ENCODE results near the gene ULBP1.
"Not testable (repeated sequence)": the region's sequence is repeated elsewhere in the genome, so short reads cannot be mapped to it uniquely, and the experiment has no call there.

Gene ULBP1

DNA sequence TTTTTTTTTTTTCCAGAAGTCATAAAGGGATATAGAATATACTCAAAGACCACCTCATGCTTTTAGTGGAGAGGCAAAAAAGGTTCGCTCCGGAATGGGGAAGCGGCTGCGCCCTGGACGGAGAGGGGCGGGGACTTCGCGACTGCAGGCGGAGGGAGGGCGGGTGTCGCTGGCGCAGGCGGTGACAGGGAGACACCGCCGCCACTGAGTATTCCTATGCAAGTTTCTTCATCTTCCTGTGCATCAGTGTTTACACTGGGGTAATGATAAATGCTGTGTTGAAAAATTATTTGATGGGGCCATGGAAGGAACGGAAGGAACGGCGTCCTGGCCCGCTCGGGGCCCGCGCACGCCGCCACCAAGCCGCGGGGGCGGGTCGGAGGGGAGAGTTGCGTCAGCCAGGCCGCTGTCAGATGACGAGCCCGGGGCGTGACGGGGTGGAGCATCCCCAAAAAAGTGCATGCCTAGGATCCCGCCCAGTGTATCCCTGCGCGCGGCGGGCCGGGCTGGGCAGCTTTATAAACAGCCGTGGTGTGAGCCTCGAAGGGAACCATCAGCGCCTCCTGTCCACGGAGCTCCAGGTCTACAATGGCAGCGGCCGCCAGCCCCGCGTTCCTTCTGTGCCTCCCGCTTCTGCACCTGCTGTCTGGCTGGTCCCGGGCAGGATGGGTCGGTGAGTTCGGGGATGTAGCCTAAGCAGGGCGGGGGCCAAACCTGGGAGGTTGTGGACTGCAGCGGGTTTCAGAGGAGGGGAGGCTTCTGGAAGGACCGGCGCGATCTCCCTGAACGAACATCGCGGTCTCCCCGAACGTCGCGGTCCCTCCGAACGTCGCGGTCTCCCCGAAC is at the start of gene ULBP1:
Gene ULBP1 (plus strand): TSS at position 482 of the 846 bp plus-strand sequence. CDS start 107 bp downstream, at position 589.
- no peak for FAIRE-seq
- DNase-seq (ENCODE audit: insufficient read length, low spot score) = no peak

- no peak for FAIRE-seq
- no peak for DNase-seq (ENCODE audit: insufficient read length, low spot score)
Measured at GRCh38 chr6:149915970-149916865, 47.5 kb upstream of the ULBP1 start.

DNA sequence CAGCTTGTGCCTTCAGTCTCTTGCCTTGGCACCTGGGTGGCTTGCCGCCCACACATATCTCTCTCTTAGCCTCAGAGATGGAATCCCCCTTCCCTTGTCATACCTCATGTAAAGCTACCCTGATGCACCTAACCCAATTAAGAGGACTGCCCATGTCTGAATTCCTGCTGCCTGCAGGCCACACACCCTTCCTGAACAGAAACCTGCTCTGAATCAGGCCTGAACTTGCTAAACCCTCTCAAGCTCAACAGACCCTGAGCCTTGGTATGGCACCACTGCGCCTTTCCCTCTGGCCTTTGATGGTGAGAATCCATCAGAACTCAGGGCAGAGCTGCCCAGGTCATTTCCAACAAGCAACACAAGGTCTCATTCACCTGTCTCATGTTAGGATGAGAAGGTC is 46.1 kb upstream of the ULBP1 start:
- DNase-seq (ENCODE audit: insufficient read length, low spot score) (no peak), FAIRE-seq (no peak)

DNA sequence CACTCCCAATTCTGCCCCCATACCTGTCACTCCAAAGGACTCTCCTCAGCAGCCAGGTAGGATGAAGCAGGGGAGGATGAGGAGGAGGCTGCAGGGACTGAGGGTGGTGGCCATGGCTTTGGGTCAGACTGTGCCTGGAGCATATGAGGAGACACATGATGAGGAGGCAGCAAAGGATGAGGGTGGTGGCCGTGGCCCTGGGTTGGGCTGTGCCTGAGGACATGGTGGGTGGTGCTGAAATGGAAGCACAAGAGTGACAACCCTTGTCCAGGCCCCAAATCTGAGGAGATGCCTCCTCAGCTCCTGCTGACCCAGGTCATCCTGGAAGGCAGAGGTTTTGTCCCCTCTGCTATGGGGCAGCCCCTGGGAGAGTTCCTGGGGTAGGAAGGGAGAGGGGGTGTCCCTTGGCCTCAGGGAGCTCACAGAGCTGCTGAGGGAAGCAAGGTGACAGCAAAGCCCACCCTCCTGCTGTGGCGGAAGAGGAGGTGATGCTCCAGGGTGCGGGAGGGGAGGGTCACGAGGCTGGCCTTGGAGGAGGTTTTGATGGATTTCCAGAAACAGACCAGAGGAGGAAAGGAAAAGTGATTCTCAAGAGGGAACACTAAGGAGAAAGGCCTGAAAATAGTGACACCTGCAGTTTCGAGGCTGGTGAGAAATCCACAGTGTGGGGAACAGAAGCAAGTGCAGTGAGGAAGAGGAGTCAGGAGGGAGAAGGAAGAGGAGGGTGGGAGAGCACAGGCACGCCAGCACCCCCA is 45.4 kb upstream of the ULBP1 start:
- FAIRE-seq = no peak
- no peak for DNase-seq (ENCODE audit: insufficient read length, low spot score)

GRCh38 chr6:149919126-149919833 is 44.5 kb upstream of the ULBP1 start:
- FAIRE-seq; DNase-seq (ENCODE audit: insufficient read length, low spot score): not testable (repeated sequence)

GRCh38 chr6:149919834-149920225 is 43.9 kb upstream of the ULBP1 start:
- FAIRE-seq = no peak
- no peak for DNase-seq (ENCODE audit: insufficient read length, low spot score)

GRCh38 chr6:149921361-149921760 is 42.4 kb upstream of the ULBP1 start:
- DNase-seq (ENCODE audit: insufficient read length, low spot score) (no peak), FAIRE-seq (no peak)

DNA sequence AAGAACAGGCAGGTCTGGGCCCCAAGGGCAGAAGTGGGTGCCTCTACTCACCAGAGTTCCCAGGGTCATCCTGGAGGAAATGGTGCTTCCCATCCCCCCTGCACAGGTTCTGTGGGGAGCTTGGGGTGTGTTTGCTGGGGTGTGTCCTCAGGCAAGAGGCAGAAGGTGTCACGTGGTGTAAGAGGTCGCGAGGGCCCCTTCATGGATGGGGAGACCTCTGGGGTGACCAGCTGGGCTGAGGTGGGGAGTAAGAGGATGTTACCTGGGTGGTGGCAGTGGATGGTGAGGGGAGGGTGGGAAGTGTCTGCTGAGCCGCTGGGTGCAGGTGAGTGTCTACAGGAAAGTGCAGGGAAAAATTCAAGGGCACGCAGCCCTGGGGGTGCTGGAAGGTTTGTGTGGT is 41.7 kb upstream of the ULBP1 start:
- not testable (repeated sequence) for DNase-seq (ENCODE audit: insufficient read length, low spot score); FAIRE-seq

DNA sequence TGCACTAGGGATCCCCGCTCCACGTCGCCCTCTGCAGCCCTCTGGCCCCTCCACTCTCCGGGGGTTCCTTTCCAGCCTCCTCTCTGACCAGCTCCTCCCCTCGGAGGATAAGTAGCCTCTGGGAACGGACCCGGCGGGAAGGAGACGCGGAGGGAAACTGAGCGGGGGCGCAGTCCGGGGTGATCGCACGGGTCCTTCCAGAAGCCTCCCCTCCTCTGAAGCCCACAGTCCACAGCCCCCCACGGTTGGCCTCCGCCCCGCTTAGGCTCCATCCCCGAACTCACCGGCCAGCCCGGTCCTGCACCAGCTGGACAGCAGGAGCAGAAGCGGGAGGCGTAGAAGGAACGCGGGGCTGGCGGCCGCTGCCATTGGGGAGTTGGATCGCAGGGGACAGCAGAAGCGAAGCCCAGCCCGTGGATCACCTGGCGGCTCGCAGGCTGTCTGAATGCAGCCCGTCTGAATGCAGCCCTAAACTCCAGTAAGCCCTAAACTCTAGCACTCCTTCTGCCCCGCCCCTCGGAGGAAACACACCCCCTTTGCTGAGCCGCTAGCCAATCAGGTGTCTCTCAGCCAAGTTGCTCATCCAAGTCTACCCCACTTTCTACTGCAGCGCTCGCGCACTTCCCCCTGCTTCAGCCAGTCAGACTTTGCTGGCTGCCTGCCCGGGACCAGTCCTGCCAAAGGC is 41.0 kb upstream of the ULBP1 start, which contains the start of gene RAET1G:
Gene RAET1G (minus strand): TSS at position 480 of the 685 bp plus-strand sequence. CDS start 111 bp downstream, at position 369.
- no peak for DNase-seq (ENCODE audit: insufficient read length, low spot score)
- FAIRE-seq = no peak

DNA sequence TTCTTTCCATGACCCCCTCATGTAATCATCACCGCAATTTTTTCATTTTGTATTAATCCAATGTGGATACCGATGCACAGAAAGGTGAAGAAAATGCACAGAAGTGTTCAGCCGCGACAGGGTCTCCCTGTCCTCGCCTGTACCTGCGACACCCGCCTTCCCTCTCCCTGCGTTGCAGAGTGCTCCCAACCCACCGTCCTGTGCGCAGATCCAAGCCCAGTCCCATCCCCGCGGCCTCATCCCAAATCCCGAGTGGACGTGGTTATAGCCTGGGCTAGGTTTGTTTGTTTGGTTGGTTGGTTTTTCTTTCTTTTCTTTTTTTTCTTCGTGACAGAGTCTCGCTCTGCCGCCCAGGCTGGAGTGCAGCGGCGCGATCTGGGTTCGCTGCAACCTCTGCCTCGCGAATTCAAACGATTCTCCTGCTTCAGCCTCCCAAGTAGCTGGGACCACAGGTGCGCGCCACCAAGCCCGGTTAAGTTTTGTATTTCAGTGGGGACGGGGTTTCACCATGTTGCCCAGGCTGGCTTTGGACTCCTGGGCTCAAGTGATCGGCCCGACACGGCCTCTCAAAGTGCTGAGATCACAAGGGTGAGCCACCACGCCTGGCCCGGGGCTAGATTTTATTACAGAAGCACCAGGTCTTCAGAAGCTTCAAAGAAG is 40.3 kb upstream of the ULBP1 start:
- DNase-seq (ENCODE audit: insufficient read length, low spot score) = no peak
- FAIRE-seq = no peak

DNA sequence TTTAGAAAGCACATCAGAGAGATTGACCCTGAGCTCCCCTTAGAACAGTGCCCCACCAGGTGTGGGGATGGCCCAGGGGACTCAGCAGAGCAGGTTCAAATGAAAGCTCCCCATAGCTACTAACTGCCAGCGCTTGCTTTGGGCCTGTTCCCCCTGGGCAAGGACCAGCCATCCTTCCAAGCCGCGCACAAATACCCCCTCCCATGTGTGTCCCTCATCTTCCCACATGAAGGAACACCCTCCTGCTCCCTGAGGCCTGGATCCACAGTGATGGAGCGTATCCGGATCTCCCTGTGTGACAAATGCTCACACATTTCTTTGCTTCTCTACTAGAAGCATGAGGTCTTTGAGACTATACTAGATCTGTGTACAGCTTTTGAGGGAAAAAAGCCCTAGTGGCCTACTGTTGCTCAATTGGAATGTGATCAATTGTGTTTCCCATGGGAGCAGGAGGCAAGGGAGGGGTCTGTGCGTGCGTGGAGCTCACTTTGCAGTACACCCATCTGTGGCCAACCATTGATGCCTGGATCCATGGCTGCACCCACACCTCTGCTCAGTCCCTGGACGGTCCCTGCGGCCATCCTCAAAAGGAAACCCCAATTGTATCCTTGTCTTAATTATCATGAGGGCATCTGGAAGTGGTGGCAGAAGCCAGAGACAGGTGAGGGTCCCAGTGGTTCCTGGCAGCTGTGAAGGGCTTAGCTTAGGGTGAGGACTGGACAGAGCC is 39.4 kb upstream of the ULBP1 start:
- DNase-seq (ENCODE audit: insufficient read length, low spot score) = no peak
- no peak for FAIRE-seq

- no peak for DNase-seq (ENCODE audit: insufficient read length, low spot score)
- FAIRE-seq = no peak
Measured at GRCh38 chr6:149924933-149925252, 38.9 kb upstream of the ULBP1 start.

DNA sequence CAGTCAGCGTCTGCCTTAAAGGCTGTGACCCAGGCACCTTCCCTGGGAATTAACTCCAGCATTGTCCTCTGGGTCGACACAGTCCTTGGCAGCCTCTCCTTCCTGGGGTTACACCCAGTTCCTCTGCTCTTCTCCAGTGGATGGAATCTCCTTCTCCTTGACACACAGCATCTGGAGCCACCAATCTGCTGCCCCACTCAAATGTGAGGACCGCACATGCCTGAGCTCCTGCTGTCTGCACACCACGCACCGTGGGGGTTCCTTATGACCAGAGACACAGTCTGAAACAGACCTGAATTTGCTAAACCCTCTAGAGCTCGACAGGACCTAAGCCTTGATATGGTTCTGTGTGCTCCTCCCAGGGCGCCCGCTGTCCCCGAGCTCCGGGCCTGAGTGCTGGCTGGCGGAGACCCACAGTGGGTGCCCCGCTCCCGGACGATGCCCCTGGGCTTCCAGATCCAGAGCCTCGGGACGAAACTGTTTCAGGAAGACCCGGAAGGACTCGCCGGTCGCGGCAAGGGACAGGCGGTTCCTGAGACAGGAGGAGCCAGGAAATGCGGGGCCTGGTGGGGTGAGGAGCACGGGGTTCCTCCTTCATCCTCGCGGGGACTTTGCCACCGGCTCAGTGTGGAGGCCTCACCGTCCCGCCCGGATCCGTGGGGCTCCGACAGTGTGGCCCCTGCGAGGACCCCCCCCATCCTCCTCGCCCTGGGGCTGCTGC is 38.3 kb upstream of the ULBP1 start:
- FAIRE-seq (no peak), DNase-seq (ENCODE audit: insufficient read length, low spot score) (no peak)

DNA sequence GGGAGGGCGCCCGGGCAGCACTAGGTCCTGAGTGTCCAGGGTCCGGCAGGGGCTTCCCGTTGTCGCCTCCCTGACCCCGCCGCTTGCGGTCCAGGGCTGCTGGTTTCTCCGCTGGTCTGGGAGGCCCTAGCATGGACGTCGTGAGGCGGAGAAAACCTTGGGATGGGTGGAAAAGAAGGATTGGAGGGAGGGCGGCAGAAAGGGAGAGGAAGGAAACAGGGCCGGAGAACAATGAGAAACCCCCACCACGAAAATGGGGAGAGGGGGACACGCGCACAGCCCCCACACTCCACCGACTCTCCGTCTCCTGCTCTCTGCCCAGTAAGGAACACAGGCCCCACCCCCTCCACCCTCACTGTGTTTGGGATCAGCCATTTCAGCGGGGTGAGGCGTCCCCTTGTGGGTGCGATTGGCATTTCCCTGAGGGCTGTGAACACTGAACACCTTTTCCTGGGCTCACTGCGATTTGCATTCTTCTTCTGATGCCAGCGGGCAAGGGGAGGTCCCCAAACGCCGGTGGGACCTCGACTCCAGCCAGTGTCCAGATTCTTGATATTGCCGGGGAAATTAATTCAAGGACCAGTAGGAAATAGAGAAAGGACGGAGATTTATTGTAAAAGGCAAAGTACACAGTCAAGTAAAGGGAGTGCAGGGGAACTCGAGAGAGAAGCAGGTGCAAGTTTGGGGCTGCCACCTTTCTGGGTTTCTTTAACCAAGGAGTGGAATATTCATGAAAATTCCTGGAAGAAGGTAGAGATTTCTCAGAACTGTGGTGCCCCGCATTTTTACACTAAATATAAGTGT is 37.6 kb upstream of the ULBP1 start:
- DNase-seq (ENCODE audit: insufficient read length, low spot score) (no peak), FAIRE-seq (no peak)

DNA sequence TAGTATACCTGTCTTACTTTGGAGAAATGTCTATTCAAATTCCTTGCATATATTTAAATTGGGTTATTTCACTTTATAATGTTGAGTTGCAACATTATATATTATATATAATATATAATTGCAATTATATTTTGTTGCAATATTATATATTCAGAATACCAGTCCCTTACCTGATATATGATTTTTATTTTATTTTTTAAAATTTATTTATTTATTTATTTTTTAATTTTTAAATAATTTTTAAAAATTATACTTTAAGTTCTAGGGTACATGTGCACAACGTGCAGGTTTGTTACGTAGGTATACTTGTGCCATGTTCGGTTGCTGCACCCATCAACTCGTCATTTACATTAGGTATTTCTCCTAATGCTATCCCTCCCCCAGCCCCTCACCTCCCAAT is 36.7 kb upstream of the ULBP1 start:
- DNase-seq (ENCODE audit: insufficient read length, low spot score); FAIRE-seq: not testable (repeated sequence)

- FAIRE-seq (no peak), DNase-seq (ENCODE audit: insufficient read length, low spot score) (no peak)
Measured at GRCh38 chr6:149929422-149929821, 34.3 kb upstream of the ULBP1 start.

- FAIRE-seq = no peak
- no peak for DNase-seq (ENCODE audit: insufficient read length, low spot score)
Measured at GRCh38 chr6:149931501-149931900, 32.2 kb upstream of the ULBP1 start.

All from GM19239 (cell line).